IMR-90 (cell line): ENCODE results near the gene DOCK6. TPM values are rescaled to one million over a fixed set of nuclear protein-coding genes. Genes with fewer than 3 reads are reported as not detected.

ENCODE experiments used
- ATAC-seq: fragments of 200-7000 bp; cut with Tn5 transposase; 2 replicates; pipeline ENCODE4 v1.9.1; 2020; ENCODE audit warnings: low read depth, mild to moderate bottlenecking, moderate library complexity
- BruUV-seq: library from RNA; stranded (reverse); fragments of 400-500 nt; replicated peaks from 2 replicates; lab custom pipeline; 2021; lab: Mats Ljungman, UMichigan
- CTCF ChIA-PET: fragments of 300-600 bp; formaldehyde crosslinking; extraction: SDS; loops from one replicate; lab custom pipeline; 2021; ENCODE audit warnings: antibody characterized with exemption; lab: Yijun Ruan, JAX
- POLR2A ChIA-PET: fragments of 300-600 bp; sonication (Branson Sonifier 250); formaldehyde crosslinking; loops from one replicate; lab custom pipeline; 2022; ENCODE audit warnings: antibody characterized with exemption; ENCODE audit not compliant: unreplicated experiment; lab: Charles Lee
- DNase-seq: peaks from one replicate; pipeline ENCODE4 v3.0.0; 2013
- H2AFZ ChIP-seq: replicated peaks from 2 replicates; pipeline ENCODE3; 2013; ENCODE audit warnings: low read length, mild to moderate bottlenecking; ENCODE audit not compliant: poor library complexity
- H2AK5ac ChIP-seq: 2 replicates; pipeline ENCODE4 v1.6.1; 2013; ENCODE audit warnings: low read depth, low read length, inconsistent platforms
- H2AK9ac ChIP-seq: replicated peaks from 2 replicates; pipeline ENCODE3; 2013; ENCODE audit warnings: mild to moderate bottlenecking, low read depth, low read length, moderate library complexity; ENCODE audit not compliant: poor library complexity
- H2BK120ac ChIP-seq: 2 replicates; pipeline ENCODE4 v1.6.1; 2013; ENCODE audit warnings: low read depth, low read length, inconsistent platforms
- H2BK15ac ChIP-seq: 3 replicates; pipeline ENCODE4 v1.6.1; 2013; ENCODE audit warnings: low read depth, low read length, inconsistent platforms
- H2BK20ac ChIP-seq: 2 replicates; pipeline ENCODE4 v1.6.1; 2013; ENCODE audit warnings: low read depth, mild to moderate bottlenecking, inconsistent platforms, low read length, moderate library complexity
- H2BK5ac ChIP-seq: 2 replicates; pipeline ENCODE4 v1.6.1; 2013; ENCODE audit warnings: mild to moderate bottlenecking, low read depth, low read length, inconsistent platforms; ENCODE audit not compliant: poor library complexity, severe bottlenecking
- H3K14ac ChIP-seq: replicated peaks from 2 replicates; pipeline ENCODE4 v1.6.1; 2013; ENCODE audit warnings: low read depth, low read length, inconsistent platforms
- H3K18ac ChIP-seq: 2 replicates; pipeline ENCODE4 v1.6.1; 2013; ENCODE audit warnings: low read depth, low read length, control low read depth
- H3K23ac ChIP-seq: 2 replicates; pipeline ENCODE4 v1.6.1; 2013; ENCODE audit warnings: low read depth, low read length, inconsistent platforms
- H3K27ac ChIP-seq: 2 replicates; pipeline ENCODE4 v1.5.1; 2013; ENCODE audit warnings: mild to moderate bottlenecking, control low read depth, low read length; ENCODE audit not compliant: insufficient read depth
- H3K27me3 ChIP-seq: 2 replicates; pipeline ENCODE4 v1.6.1; 2013; ENCODE audit warnings: low read length; ENCODE audit not compliant: control insufficient read depth, insufficient read depth
- H3K36me3 ChIP-seq: 2 replicates; pipeline ENCODE4 v1.6.1; 2013; ENCODE audit warnings: low read length, mixed read lengths; ENCODE audit not compliant: control insufficient read depth, insufficient read depth
- H3K4ac ChIP-seq: 2 replicates; pipeline ENCODE4 v1.6.1; 2013; ENCODE audit warnings: low read depth, low read length, inconsistent platforms
- H3K4me1 ChIP-seq: 2 replicates; pipeline ENCODE4 v1.6.1; 2013; ENCODE audit warnings: low read length, mixed read lengths; ENCODE audit not compliant: control insufficient read depth, insufficient read depth
- H3K4me2 ChIP-seq: 2 replicates; pipeline ENCODE4 v1.6.1; 2013; ENCODE audit warnings: low read depth, mild to moderate bottlenecking, control low read depth, low read length, moderate library complexity
- H3K4me3 ChIP-seq: 2 replicates; pipeline ENCODE4 v1.5.1; 2013; ENCODE audit warnings: low read depth, mild to moderate bottlenecking, control low read depth, low read length, moderate library complexity; ENCODE audit not compliant: insufficient read depth
- H3K56ac ChIP-seq: 2 replicates; pipeline ENCODE4 v1.6.1; 2013; ENCODE audit warnings: low read length, inconsistent platforms; ENCODE audit not compliant: insufficient read depth; ENCODE audit errors: extremely low read depth
- H3K79me1 ChIP-seq, 2 experiments: 2 replicates each; pipeline ENCODE4 v1.6.1; 2013; ENCODE audit warnings: low read length in 2 of 2, inconsistent platforms in 1 of 2, low read depth in 1 of 2
- H3K9ac ChIP-seq: 2 replicates; pipeline ENCODE4 v1.6.1; 2013; ENCODE audit warnings: low read depth, low read length, control low read depth
- H3K9me1 ChIP-seq: 2 replicates; pipeline ENCODE4 v1.6.1; 2013; ENCODE audit warnings: low read length, inconsistent platforms; ENCODE audit not compliant: insufficient read depth
- H3K9me3 ChIP-seq: 2 replicates; pipeline ENCODE4 v1.6.1; 2013; ENCODE audit warnings: low read length; ENCODE audit not compliant: control insufficient read depth, insufficient read depth
- H4K20me1 ChIP-seq: 2 replicates; pipeline ENCODE4 v1.6.1; 2013; ENCODE audit warnings: low read length, inconsistent platforms; ENCODE audit not compliant: insufficient read depth
- H4K5ac ChIP-seq: 2 replicates; pipeline ENCODE4 v1.6.1; 2013; ENCODE audit warnings: mild to moderate bottlenecking, low read depth, low read length, control low read depth
- H4K8ac ChIP-seq, 2 experiments: 2 replicates each; pipeline ENCODE4 v1.6.1; 2013; ENCODE audit warnings: low read depth in 2 of 2, low read length in 2 of 2, control low read depth in 1 of 2, inconsistent platforms in 1 of 2
- H4K91ac ChIP-seq: 2 replicates; pipeline ENCODE4 v1.6.1; 2013; ENCODE audit warnings: low read depth, low read length, inconsistent platforms; ENCODE audit not compliant: insufficient read depth
- CEBPB ChIP-seq: IDR thresholded peaks from 2 replicates; pipeline ENCODE4 v1.6.1; 2012; ENCODE audit warnings: low read depth, low read length, improper control_type of control experiment
- CTCF ChIP-seq: conservative IDR thresholded peaks from 2 replicates; pipeline ENCODE4 v1.5.1; 2012; ENCODE audit warnings: mild to moderate bottlenecking, low read depth, low read length, improper control_type of control experiment
- FOS ChIP-seq: fragments of 150-350 bp; IDR thresholded peaks from 2 replicates; pipeline ENCODE4 v1.6.1; 2016; ENCODE audit warnings: low read depth, low read length
- MAFK ChIP-seq: IDR thresholded peaks from 2 replicates; pipeline ENCODE4 v1.6.1; 2012; ENCODE audit warnings: low read depth, low read length, improper control_type of control experiment
- MAZ ChIP-seq: IDR thresholded peaks from 2 replicates; pipeline ENCODE4 v1.6.1; 2012; ENCODE audit warnings: low read depth, mild to moderate bottlenecking, low read length, improper control_type of control experiment, moderate library complexity, borderline replicate concordance
- RAD21 ChIP-seq: IDR thresholded peaks from 2 replicates; pipeline ENCODE4 v1.6.1; 2012; ENCODE audit warnings: low read length, improper control_type of control experiment
- RCOR1 ChIP-seq: IDR thresholded peaks from 2 replicates; pipeline ENCODE4 v1.6.1; 2012; ENCODE audit warnings: mild to moderate bottlenecking, low read length, improper control_type of control experiment; ENCODE audit not compliant: insufficient replicate concordance
- RFX5 ChIP-seq: IDR thresholded peaks from 2 replicates; pipeline ENCODE4 v1.8.0; 2012; ENCODE audit warnings: low read depth, mild to moderate bottlenecking, low read length, moderate library complexity
- SMC3 ChIP-seq: fragments of 150-350 bp; IDR thresholded peaks from 2 replicates; pipeline ENCODE4 v1.6.1; 2016; ENCODE audit warnings: low read depth, mild to moderate bottlenecking, antibody characterized with exemption, low read length, moderate library complexity
- USF2 ChIP-seq: fragments of 150-350 bp; IDR thresholded peaks from 2 replicates; pipeline ENCODE4 v1.6.1; 2017; ENCODE audit warnings: mild to moderate bottlenecking, antibody characterized with exemption, low read length, low read depth
- WGBS, 2 experiments: methylation state at CpG; one replicate each; pipeline versions ENCODE4 v1.1.5 to v1.1.7; 2013; ENCODE audit warnings: missing lambda C conversion rate in 2 of 2; ENCODE audit not compliant: insufficient read length in 1 of 2; ENCODE audit errors: extremely low coverage in 2 of 2; 5-methylcytosine and 5-hydroxymethylcytosine counted together
- dilution Hi-C: fragments of 300-500 bp; cut with HindIII; formaldehyde crosslinking; loops from one replicate; pipeline ENCODE4 v1.14.3; 2018; ENCODE audit warnings: low sequenced_read_pairs; ENCODE audit not compliant: unreplicated experiment
- in situ Hi-C: fragments of 300-500 bp; cut with MboI; formaldehyde crosslinking; loops from 3 replicates; pipeline ENCODE4 v1.14.3; 2019; ENCODE audit warnings: low sequenced_read_pairs, inconsistent platforms, mixed read lengths
- intact Hi-C: fragments of 100-400 bp; cut with micrococcal nuclease; formaldehyde crosslinking; loops from 2 replicates; pipeline ENCODE4 v1.10.0; 2022
- polyA plus RNA-seq, 3 experiments: library from polyadenylated mRNA; depleted of rRNA; stranded (reverse); fragments of >200 nt; gene quantifications; 2 replicates each; pipeline ENCODE4 v1.2.3, GENCODE V29; 2012; ENCODE audit warnings: low replicate concordance in 1 of 3
- total RNA-seq: library from RNA; depleted of rRNA; stranded (reverse); fragments of >200 nt; gene quantifications from 2 replicates; pipeline ENCODE4 v1.2.3, GENCODE V29; 2012

Gene DOCK6
- total and polyA plus RNA-seq, 2 of the 4 experiments (the other 2 are of a cell fraction) = 5.0 to 18.4 TPM

GRCh38 chr19:11227195-11227886, 35.0 kb downstream of the DOCK6 start:
- Histone ChIP-seq H3K4ac (no peak overlapping the region), H2AK9ac (no peak overlapping the region), H3K4me2 (no peak overlapping the region), H3K14ac (no peak overlapping the region), H3K36me3 (peaks cover 30% of the 10 kb centered on the region), H3K27me3 (no peaks in the 10 kb centered on the region), H2BK120ac (no peak overlapping the region), H2BK15ac (no peak overlapping the region), H3K9ac (no peak overlapping the region), H3K4me3 (no peak overlapping the region), H3K23ac (no peak overlapping the region), H4K8ac (no peak overlapping the region), H3K56ac (no peak overlapping the region), H3K9me1 (peaks cover 8% of the 10 kb centered on the region; the same call in 1 of the 2 replicates), H2AK5ac (no peak overlapping the region), H2AFZ (no peak overlapping the region), H2BK20ac (no peak overlapping the region), H2BK5ac (no peak overlapping the region), H3K18ac (no peak overlapping the region), H4K91ac (no peak overlapping the region), H3K79me1 (no peaks in the 10 kb centered on the region), H4K5ac (no peak overlapping the region), H3K9me3 (no peaks in the 10 kb centered on the region), H4K20me1 (no peaks in the 10 kb centered on the region), H3K27ac (no peak overlapping the region), H3K4me1 (no peaks in the 10 kb centered on the region)
- TF ChIP-seq CTCF (no peak), SMC3 (no peak), RFX5 (no peak), RCOR1 (no peak), USF2 (no peak), CEBPB (no peak), MAFK (no peak), FOS (no peak), RAD21 (no peak), MAZ (no peak)
- dilution Hi-C loops = no loop called here
- in situ Hi-C loops = no loop called here
- no peak for DNase-seq
- POLR2A ChIA-PET = interaction anchor here (0.6 kb wide), 1 partner anchor 9 kb away, joined by 4 read pairs; no protein-coding TSS in a partner anchor
- intact Hi-C loops = no loop called here
- no TSS peak for BruUV-seq
- no peak for ATAC-seq
- 92% methylated on average over 7 of the region's 14 CpGs; no CpG with 5 or more reads in 1 of the 2 experiments for WGBS, 2 experiments
- CTCF ChIA-PET = interaction anchor here (1.0 kb wide), 1 partner anchor 16 kb away, joined by 3 read pairs; no protein-coding TSS in a partner anchor
